NB4 (cell line): ENCODE results near the gene CD14.
"Not testable (repeated sequence)": the region's sequence is repeated elsewhere in the genome, so short reads cannot be mapped to it uniquely, and the experiment has no call there.

Source experiments
- DNase-seq: peaks from one replicate; pipeline ENCODE4 v3.0.0; 2010; ENCODE audit warnings: low read depth
- H3K4me3 ChIP-seq: one replicate; pipeline ENCODE4 v1.5.1; 2011; ENCODE audit warnings: mild to moderate bottlenecking, low read depth, low read length, moderate library complexity
- MAX ChIP-seq: IDR thresholded peaks from 2 replicates; pipeline ENCODE4 v1.6.1; 2011; ENCODE audit warnings: low read depth, low read length
- MYC ChIP-seq: IDR thresholded peaks from 2 replicates; pipeline ENCODE4 v1.6.1; 2011; ENCODE audit warnings: low read depth, low read length
- POLR2A ChIP-seq: IDR thresholded peaks from 2 replicates; pipeline ENCODE4 v1.6.1; 2011; ENCODE audit warnings: mild to moderate bottlenecking; ENCODE audit not compliant: insufficient read length; ENCODE audit errors: extremely low read depth
- TF ChIP-seq, protein P1 (sequence below): IDR thresholded peaks from one replicate; pipeline ENCODE4 v1.5.1; 2012; ENCODE audit warnings: low read depth, low read length

The CD14 gene

DNA sequence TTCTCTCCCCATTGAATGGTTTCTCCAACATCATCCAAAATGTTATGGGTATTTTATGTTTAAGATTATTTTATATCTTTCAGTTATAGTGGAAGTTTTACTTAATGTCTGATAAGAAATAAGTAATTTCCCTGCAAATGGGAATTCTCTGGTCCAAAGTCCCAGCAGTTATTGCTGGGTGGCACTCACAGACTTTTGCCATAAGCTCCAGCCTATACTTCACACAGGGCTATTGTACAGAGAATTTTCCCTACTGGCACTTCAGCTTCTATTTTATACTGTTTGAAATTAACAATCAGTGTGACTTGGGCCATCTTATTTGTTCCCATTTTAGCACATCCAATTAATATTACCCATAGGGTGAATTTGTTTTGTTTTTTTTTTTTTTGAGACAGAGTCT is 32.9 kb downstream of the CD14 start:
- DNase-seq, result no peak
- H3K4me3 ChIP-seq, result no peak overlapping the region
- TF ChIP-seq MAX (no peak), POLR2A (no peak), MYC (no peak)
- TF ChIP-seq, protein P1, sequence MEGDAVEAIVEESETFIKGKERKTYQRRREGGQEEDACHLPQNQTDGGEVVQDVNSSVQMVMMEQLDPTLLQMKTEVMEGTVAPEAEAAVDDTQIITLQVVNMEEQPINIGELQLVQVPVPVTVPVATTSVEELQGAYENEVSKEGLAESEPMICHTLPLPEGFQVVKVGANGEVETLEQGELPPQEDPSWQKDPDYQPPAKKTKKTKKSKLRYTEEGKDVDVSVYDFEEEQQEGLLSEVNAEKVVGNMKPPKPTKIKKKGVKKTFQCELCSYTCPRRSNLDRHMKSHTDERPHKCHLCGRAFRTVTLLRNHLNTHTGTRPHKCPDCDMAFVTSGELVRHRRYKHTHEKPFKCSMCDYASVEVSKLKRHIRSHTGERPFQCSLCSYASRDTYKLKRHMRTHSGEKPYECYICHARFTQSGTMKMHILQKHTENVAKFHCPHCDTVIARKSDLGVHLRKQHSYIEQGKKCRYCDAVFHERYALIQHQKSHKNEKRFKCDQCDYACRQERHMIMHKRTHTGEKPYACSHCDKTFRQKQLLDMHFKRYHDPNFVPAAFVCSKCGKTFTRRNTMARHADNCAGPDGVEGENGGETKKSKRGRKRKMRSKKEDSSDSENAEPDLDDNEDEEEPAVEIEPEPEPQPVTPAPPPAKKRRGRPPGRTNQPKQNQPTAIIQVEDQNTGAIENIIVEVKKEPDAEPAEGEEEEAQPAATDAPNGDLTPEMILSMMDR, result no peak

GRCh38 chr5:140598836-140599235 is 34.1 kb downstream of the CD14 start:
- no peak for DNase-seq
- H3K4me3 ChIP-seq, result no peak overlapping the region
- TF ChIP-seq POLR2A, result no peak
- no peak for TF ChIP-seq MAX
- TF ChIP-seq, protein P1, result no peak
- no peak for TF ChIP-seq MYC

- no peak for DNase-seq
- no peak for TF ChIP-seq MAX
- TF ChIP-seq MYC, result no peak
- TF ChIP-seq, protein P1, result no peak
- TF ChIP-seq POLR2A, result no peak
- no peak overlapping the region for H3K4me3 ChIP-seq
These were observed 36.6 kb downstream of the CD14 start for GRCh38 chr5:140596321-140596741.

DNA sequence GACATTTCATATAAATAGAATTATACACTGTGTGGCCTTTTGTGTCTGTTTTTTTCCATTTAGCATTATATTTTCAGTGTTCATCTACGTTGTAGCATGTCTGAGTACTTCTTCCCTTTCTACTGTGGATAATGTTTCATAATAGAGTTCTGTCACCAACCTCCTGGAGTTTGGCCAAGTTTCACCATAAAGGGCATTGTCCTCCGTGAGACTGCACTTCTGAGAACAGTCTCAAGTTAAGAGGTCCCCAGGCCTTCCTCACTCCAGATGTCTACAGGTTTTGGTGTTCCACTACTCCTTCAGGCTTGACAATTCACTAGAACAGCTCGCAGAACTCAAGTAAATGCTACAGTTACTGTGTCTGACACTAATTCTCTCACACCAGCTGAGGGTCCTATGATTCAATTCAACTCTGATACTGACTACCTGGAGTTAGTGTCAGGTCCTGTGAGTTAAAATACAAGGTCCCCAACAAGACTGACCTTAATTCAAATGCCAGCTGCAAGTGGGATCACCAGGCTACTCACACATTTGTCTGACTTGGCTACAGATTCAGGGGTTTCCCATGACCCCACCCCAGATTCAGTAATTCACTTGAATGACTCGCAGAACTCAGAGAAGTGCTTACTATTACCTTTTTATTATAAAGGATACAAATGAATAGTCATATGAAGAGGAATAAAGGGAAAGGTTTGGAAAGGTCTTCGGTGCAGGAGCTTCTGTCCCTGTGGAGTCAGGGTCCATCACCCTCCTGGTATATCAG is 37.3 kb downstream of the CD14 start:
- no peak overlapping the region for H3K4me3 ChIP-seq
- DNase-seq, result peak; percentile 87
- TF ChIP-seq MAX (0 out of 2 replicates have a peak, but pooled peaks have one; percentile 34), MYC (peak; percentile 56)
- TF ChIP-seq, protein P1, result no peak

- TF ChIP-seq POLR2A (no peak), MAX (no peak), MYC (no peak)
- TF ChIP-seq, protein P1, result no peak
- no peak for DNase-seq
- no peak overlapping the region for H3K4me3 ChIP-seq
These were observed 38.8 kb downstream of the CD14 start for GRCh38 chr5:140594169-140594568.

DNA sequence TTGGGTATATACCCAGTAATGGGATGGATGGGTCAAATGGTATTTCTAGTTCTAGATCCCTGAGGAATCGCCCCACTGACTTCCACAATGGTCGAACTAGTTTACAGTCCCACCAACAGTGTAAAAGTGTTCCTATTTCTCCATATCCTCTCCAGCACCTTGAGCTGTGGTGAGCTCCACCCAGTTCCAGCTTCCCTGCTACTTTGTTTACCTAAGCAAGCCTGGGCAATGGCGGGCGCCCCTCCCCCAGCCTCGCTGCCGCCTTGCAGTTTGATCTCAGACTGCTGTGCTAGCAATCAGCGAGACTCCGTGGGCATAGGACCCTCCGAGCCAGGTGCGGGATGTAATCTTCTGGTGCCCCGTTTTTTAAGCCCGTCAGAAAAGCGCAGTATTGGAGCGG is 39.9 kb downstream of the CD14 start:
- not testable (repeated sequence) for DNase-seq

More for the DNA sequence above, 39.9 kb downstream of the CD14 start:
- H3K4me3 ChIP-seq, result not testable (repeated sequence)
